ENCODE results near the gene ABHD14A.
"Not testable (repeated sequence)": the region's sequence is repeated elsewhere in the genome, so short reads cannot be mapped to it uniquely, and the experiment has no call there.

The ABHD14A gene

GRCh38 chr3:51974963-51975851 is at the start of gene ABHD14A:
TSS of gene ABHD14A (plus strand) at chr3:51975064. CDS start at chr3:51975136, 72 bp downstream.
- peak; percentile 35 to 72 for DNase-seq

- no peak for DNase-seq
Measured at GRCh38 chr3:51927061-51927977, 47.5 kb upstream of the ABHD14A start.

GRCh38 chr3:51928438-51928837 is 46.4 kb upstream of the ABHD14A start:
- no peak for DNase-seq

- not testable (repeated sequence) for DNase-seq
Measured at GRCh38 chr3:51928981-51929380, 45.9 kb upstream of the ABHD14A start.

- no peak for DNase-seq
Measured at GRCh38 chr3:51929420-51930003, 45.4 kb upstream of the ABHD14A start.

GRCh38 chr3:51930439-51930838 is 44.4 kb upstream of the ABHD14A start:
- DNase-seq, result no peak

GRCh38 chr3:51931756-51932155 is 43.1 kb upstream of the ABHD14A start:
- no peak for DNase-seq

- DNase-seq, result no peak
Measured at GRCh38 chr3:51932471-51933370, 42.1 kb upstream of the ABHD14A start.

GRCh38 chr3:51933471-51934138 is 41.3 kb upstream of the ABHD14A start:
- no peak for DNase-seq

GRCh38 chr3:51934139-51934850 is 40.6 kb upstream of the ABHD14A start:
- no peak for DNase-seq

- no peak for DNase-seq
Measured at GRCh38 chr3:51934991-51935885, 39.6 kb upstream of the ABHD14A start.

- no peak for DNase-seq
Measured at GRCh38 chr3:51935886-51936755, 38.7 kb upstream of the ABHD14A start.

- no peak for DNase-seq
Measured at GRCh38 chr3:51937014-51937413, 37.9 kb upstream of the ABHD14A start.

GRCh38 chr3:51937611-51938450 is 37.0 kb upstream of the ABHD14A start:
- no peak for DNase-seq

GRCh38 chr3:51938780-51939425 is 36.0 kb upstream of the ABHD14A start:
- DNase-seq, result no peak

- DNase-seq, result no peak
Measured at GRCh38 chr3:51940648-51941462, 34.0 kb upstream of the ABHD14A start.
